GM19025 (cell line): ENCODE data around the gene SLC11A1.

Source experiments
- ATAC-seq: cut with Tn5 transposase; IDR thresholded peaks from one replicate; pipeline ENCODE4 v1.9.1; 2021; ENCODE audit warnings: mild to moderate bottlenecking, low read depth, moderate library complexity; ENCODE audit not compliant: unreplicated experiment

SLC11A1 gene

DNA sequence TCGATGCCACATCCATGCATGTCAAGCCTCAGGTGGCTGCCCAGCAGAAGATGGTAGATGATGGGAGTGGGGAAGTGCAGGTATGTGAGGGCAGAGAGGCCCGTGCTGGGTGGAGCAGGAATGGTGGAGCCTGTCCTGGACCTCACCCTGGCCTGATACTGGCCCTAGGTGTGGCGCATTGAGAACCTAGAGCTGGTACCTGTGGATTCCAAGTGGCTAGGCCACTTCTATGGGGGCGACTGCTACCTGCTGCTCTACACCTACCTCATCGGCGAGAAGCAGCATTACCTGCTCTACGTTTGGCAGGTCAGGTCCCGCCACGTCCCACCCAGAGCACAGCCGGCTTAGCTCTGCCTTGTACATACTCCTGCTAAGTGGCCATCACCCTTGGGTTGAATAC, 49.8 kb downstream of the SLC11A1 start:
- no peak for ATAC-seq

GRCh38 chr2:218432676-218433365, 50.7 kb downstream of the SLC11A1 start:
- no peak for ATAC-seq

DNA sequence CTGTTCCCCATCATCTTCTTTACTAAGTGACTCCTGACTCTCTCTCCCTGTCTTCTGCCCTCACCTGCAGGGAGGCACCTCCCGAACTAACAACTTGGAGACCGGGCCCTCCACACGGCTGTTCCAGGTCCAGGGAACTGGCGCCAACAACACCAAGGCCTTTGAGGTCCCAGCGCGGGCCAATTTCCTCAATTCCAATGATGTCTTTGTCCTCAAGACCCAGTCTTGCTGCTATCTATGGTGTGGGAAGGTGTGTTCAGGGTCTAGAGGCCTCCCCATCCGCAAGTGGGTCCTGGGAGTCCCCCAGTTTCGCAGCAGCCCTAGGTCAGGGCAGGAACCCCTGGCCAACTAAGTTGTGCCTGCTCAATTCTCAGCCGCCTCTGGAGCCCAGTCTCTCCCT, 52.4 kb downstream of the SLC11A1 start:
- ATAC-seq = no peak

DNA sequence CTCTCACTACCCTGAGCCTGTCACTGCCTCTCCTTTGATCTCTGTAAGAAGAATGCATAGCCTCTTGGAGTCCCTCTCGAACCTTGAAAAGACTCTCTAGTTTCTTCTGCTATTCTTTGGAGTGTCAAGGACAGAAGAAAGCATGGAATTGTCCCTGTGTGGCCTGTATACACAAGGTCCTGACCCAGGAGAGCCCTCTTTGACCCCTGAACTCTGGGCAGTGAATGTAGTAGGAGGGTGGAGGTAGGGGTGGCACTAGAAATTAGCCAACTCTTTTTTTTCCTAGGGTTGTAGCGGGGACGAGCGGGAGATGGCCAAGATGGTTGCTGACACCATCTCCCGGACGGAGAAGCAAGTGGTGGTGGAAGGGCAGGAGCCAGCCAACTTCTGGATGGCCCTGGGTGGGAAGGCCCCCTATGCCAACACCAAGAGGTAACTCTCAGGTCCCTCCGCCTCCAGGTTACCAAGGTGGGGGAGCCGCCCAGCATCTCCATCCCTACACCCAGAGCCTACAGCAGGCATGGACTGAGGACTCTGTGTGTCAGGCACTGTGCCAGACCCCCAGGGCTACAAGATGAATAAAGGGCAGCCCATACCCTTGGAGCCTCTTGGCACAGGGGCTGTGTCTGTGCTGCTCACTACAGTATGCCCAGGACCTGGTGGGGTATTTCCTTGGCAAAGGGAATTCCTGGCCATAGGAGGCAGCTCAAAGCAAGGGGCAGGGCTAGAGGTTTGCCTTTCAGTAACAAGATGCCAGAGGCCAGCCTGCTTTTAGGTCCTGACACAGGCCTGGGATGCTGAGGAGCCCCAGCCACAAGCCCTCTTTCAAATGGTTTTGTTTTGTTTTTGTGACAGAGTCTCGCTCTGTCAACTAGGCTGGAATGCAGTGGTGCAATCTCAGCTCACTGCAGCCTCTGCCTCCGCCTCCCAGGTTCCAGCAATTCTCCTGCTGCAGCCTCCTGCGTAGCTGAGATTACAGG, 53.2 kb downstream of the SLC11A1 start:
- no peak for ATAC-seq

GRCh38 chr2:218436992-218437391, 54.9 kb downstream of the SLC11A1 start:
- no peak for ATAC-seq

DNA sequence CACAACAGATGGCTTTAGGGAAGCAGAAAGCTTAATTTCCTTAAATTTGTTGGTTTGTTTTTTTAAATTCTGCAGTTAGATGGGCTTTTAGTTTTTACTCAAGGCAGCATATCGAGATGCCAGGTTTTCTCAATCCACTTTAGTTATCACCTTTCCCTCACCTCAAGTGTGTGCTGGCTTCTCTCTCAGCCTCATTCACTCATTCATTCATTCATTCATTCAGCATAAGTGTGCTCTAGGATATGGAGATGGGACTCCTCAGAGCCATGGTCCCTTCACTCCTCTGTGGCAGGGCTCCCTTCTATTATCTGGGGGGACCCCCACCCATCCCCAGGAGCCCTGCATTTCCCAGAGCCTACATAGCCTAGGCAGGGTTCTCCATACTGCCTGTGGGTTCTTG, 55.9 kb downstream of the SLC11A1 start:
- no peak for ATAC-seq

GRCh38 chr2:218438596-218438995, 56.5 kb downstream of the SLC11A1 start:
- no peak for ATAC-seq

- ATAC-seq = no peak
These were observed 62.8 kb downstream of the SLC11A1 start for GRCh38 chr2:218444692-218445357.

GRCh38 chr2:218445602-218446001, 63.5 kb downstream of the SLC11A1 start:
- ATAC-seq = no peak
